Kasumi-1 (cell line): ENCODE results near the gene CGB7.

Experiments
- DNase-seq, 2 experiments: peaks; one replicate each; lab custom pipeline; 2025; lab: John Stamatoyannopoulos, UW

The CGB7 gene

GRCh38 chr19:49016067-49016839 is 41.3 kb downstream of the CGB7 start:
- no peak for DNase-seq

GRCh38 chr19:49014870-49015255 is 42.7 kb downstream of the CGB7 start:
- DNase-seq, result no peak

GRCh38 chr19:49014123-49014869 is 43.3 kb downstream of the CGB7 start:
- DNase-seq, result no peak

GRCh38 chr19:49011194-49011593 is 46.4 kb downstream of the CGB7 start:
- no peak for DNase-seq

GRCh38 chr19:49010453-49010852 is 47.1 kb downstream of the CGB7 start:
- no peak for DNase-seq

GRCh38 chr19:49009828-49010227 is 47.7 kb downstream of the CGB7 start:
- DNase-seq, result no peak

- no peak for DNase-seq
These were observed 50.6 kb downstream of the CGB7 start for GRCh38 chr19:49006905-49007304.

GRCh38 chr19:49004964-49005614 is 52.5 kb downstream of the CGB7 start:
- DNase-seq, result no peak
